Measurements from ENCODE around the gene TXNL1. TPM values are rescaled to one million over a fixed set of nuclear protein-coding genes. Genes with fewer than 3 reads are reported as not detected.

Gene TXNL1
- total RNA-seq, 1 experiment from 2014 or later = 90.4 TPM

- Mint-ChIP-seq H3K4me1 (peaks cover 6 to 8% of the 10 kb centered on the region in 2 experiments), H3K9me3 (no peaks in the 10 kb centered on the region; a peak in 1 of 5 replicates), H3K27me3 (ENCODE audit: low read depth) (peaks cover 7% of the 10 kb centered on the region), H3K4me3 (no peak overlapping the region), H3K36me3 (ENCODE audit: insufficient read depth in 1 of 3, low read depth in 3 of 3) (no peaks in the 10 kb centered on the region; a peak in 1 of 7 replicates), H3K27ac (no peak overlapping the region)
- Histone ChIP-seq H2BK120ac (ENCODE audit: low read depth, low read length, poor library complexity, severe bottlenecking) (no peak overlapping the region), H4K20me1 (ENCODE audit: control insufficient read depth, insufficient read depth, insufficient read length) (no peaks in the 10 kb centered on the region), H3K79me1 (ENCODE audit: insufficient read depth, low read depth, low read length, poor library complexity, severe bottlenecking) (no peaks in the 10 kb centered on the region), H4K91ac (ENCODE audit: insufficient read length, low read depth, low read length) (no peak overlapping the region), H3K9ac (ENCODE audit: extremely low read depth, insufficient read length, low read length) (no peak overlapping the region), H3T11ph (ENCODE audit: low read length) (no peak overlapping the region), H2BK12ac (ENCODE audit: insufficient read length, low read depth, low read length) (no peak overlapping the region), H4K8ac (replicated peaks; ENCODE audit: insufficient read length, low read depth, low read length) (no peak overlapping the region), H3K14ac (ENCODE audit: insufficient read depth, low read length) (no peak overlapping the region), H3K4me1 (ENCODE audit: insufficient read depth, low read length) (no peaks in the 10 kb centered on the region), H4K5ac (ENCODE audit: insufficient read length, low read depth, low read length) (no peak overlapping the region), H3K23me2 (ENCODE audit: insufficient read length, low read depth, low read length, poor library complexity, severe bottlenecking) (peaks cover 6% of the 10 kb centered on the region), H3K4ac (ENCODE audit: low read depth, low read length) (no peak overlapping the region), H3K9me3 (ENCODE audit: control insufficient read depth, low read depth, low read length) (no peaks in the 10 kb centered on the region), H3K27ac (ENCODE audit: insufficient read length, low read depth, low read length) (no peak overlapping the region), H2AK5ac (ENCODE audit: insufficient read length, low read length) (no peak overlapping the region), H3K23ac (ENCODE audit: insufficient read length, low read depth, low read length) (no peak overlapping the region), H3K18ac (ENCODE audit: insufficient read length, low read depth, low read length) (no peak overlapping the region), H3K79me2 (ENCODE audit: insufficient read depth, low read length) (no peaks in the 10 kb centered on the region), H3K27me3 (ENCODE audit: insufficient read depth, low read length) (no peaks in the 10 kb centered on the region), H3K4me2 (ENCODE audit: insufficient read depth, insufficient read length, low read length) (no peak overlapping the region), H2BK5ac (ENCODE audit: insufficient read length, low read length) (no peak overlapping the region), H3K56ac (ENCODE audit: insufficient read length, low read depth, low read length) (no peak overlapping the region), H2BK20ac (ENCODE audit: low read depth, low read length, poor library complexity, severe bottlenecking) (no peak overlapping the region), H2BK15ac (ENCODE audit: low read depth, low read length) (no peak overlapping the region), H2AFZ (ENCODE audit: low read length) (no peak overlapping the region)
- no peak for DNase-seq
- no peak for TF ChIP-seq CTCF (conservative IDR thresholded peaks at IDR 0.05)
- no CpG with 5 or more reads among the region's 3 CpGs for WGBS (ENCODE audit: extremely low coverage, insufficient read length, low lambda C conversion rate)
Observed at GRCh38 chr18:56643381-56643780, 5.0 kb upstream of the TXNL1 start.
